ENCODE results near the gene POC1A. TPM values are rescaled to one million over a fixed set of nuclear protein-coding genes. Genes with fewer than 3 reads are reported as not detected.

POC1A gene
- total and polyA plus RNA-seq, 2 of the 8 experiments (the other 6 are each of a cell fraction or from before 2014, with no cell fraction given), result 35.7 to 39.2 TPM

DNA sequence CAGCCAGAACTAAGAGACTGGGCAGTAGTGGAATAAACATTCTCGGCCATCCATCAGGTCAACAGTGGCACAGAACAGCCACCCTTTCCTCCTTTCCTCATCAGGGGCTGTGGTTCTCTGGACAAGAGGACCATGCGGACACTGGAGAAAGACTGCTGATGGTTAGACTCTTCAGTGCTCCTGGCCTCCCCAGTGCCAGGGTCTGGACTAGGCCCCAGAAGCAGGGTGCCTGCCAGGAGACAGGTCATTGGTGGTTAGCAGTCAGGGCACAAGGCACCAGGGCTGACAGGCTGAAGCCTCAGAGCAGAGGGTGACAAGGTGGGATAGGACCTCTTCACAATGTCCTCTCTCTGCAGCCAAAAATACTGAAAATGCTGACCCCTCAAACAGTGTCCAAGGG is 30.1 kb downstream of the POC1A start (continued):
- no peak for TF ChIP-seq RAD21 (IDR thresholded peaks at IDR 0.05 in 1 of 2, conservative IDR thresholded peaks at IDR 0.05 in 1 of 2; ENCODE audit: low read depth in 2 of 2, low read length in 2 of 2)
- TF ChIP-seq, protein P1, sequence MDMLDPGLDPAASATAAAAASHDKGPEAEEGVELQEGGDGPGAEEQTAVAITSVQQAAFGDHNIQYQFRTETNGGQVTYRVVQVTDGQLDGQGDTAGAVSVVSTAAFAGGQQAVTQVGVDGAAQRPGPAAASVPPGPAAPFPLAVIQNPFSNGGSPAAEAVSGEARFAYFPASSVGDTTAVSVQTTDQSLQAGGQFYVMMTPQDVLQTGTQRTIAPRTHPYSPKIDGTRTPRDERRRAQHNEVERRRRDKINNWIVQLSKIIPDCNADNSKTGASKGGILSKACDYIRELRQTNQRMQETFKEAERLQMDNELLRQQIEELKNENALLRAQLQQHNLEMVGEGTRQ (IDR thresholded peaks at IDR 0.05; ENCODE audit: low read length), result no peak

Data from H1 (cell line).